GM21390 (cell line): ENCODE results near the gene INS.

Source experiments
- ATAC-seq: cut with Tn5 transposase; IDR thresholded peaks from one replicate; pipeline ENCODE4 v1.9.1; 2021; ENCODE audit not compliant: unreplicated experiment

INS gene

DNA sequence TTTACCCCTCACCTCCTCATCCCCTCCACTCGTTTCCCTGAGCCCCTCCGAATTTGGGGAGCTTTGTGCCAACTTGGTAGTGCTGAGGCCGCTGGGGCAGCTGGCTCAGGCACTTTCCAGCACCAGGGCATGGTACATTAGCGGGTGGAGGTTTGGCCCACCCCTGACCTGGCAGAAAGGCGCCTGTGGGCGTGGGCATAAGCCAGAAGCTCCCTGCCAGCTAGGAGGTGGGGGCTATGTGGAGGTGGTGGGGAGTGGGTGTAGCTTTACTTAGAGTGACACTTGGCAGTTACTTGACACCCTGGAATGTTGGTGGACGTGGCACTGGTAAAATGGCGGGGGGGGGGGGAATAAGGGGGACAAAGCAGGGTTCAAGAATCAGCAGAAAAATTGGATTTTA is 11.5 kb downstream of the INS start:
- ATAC-seq = no peak

DNA sequence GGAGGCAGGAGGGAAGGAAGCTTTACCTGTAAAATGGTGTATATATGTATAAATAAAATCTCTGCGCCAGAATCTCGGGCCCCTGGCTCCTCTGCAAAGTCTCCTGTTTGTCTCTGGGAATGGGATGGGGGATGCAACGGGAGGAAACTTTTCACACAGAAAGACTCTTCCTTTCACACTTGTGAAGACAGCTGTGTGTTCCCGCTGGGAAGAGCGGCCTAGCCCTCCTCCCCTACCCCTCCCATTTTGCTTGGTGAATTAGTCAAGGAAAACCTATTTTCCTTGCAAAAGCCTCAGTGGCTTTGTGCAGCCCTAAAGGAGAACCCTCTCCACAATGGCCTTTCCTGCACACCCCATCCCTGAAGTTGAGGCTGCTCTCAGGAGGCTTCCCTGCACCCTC is 12.4 kb downstream of the INS start:
- no peak for ATAC-seq

DNA sequence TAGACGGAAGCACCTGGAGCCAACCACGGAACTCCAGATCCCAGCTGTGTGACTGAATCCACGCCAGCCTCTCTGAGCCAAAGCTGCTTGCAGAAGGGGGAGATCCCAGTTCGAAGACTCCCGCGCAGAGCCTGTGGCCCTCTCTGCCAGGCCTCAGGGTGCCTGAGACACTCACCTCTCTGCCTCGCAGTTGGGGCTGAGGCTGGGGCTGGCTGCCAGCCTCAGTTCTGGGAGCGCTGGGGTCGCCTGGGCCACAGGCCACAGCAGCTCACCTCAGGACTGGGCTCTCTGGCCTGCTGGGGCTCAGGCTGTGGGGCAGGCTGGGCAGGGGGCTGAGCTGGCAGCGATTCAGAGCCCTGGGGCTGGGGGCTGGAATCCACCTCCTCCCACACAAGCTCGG is 13.6 kb downstream of the INS start:
- no peak for ATAC-seq

DNA sequence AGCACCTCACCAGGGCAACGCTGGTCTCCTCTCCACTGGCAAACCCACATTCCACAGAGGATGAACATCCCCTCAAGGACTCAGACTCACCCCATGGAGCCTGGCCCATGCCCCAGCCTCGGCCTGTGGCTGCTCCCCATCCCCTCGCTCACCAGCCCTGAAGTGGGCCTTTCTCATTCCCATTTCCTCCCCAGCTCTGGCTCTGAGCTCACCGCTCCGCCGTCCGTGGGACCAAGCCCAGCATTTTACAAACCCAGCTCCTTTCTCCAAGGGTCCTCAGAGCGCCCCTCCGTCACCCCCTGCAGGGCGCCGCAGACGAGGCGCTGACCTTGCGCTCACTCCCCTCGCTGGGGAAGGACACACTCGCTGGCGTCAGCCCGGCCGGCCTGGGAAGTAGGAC is 15.0 kb downstream of the INS start:
- ATAC-seq = no peak

DNA sequence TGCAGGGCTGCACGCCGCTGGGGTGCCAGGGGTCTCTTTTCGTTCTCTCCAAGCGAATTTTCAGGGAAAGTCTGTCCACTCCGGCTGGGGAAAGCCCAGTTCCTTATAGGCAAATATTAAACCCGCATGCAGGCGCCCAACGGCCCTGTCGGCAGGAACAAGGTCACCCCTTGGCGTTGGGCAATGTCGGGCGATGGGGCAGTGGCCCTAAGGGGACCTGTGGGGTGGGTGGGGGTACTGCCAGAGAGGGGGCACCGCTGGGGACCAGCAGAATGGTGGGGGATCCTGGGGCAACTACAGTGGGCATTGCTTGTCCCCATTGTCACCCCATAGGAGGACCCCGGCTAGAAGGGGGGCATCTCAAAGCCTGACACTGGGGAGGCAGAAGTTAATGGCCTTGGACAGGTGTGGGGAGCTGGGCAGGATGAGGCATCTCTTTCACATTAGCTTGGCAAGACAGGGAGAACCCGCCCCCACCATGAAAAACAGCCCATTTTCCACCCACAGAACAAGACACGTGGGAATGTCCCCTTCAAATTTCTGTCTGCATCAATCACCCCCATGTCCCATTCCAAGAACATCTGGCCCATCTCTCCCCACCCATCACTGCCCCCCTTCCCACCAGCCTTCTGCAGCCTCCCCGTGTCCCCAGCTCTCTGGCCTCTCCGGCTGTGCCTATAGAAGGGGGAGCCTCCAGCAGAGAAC is 16.3 kb downstream of the INS start:
- ATAC-seq = no peak

DNA sequence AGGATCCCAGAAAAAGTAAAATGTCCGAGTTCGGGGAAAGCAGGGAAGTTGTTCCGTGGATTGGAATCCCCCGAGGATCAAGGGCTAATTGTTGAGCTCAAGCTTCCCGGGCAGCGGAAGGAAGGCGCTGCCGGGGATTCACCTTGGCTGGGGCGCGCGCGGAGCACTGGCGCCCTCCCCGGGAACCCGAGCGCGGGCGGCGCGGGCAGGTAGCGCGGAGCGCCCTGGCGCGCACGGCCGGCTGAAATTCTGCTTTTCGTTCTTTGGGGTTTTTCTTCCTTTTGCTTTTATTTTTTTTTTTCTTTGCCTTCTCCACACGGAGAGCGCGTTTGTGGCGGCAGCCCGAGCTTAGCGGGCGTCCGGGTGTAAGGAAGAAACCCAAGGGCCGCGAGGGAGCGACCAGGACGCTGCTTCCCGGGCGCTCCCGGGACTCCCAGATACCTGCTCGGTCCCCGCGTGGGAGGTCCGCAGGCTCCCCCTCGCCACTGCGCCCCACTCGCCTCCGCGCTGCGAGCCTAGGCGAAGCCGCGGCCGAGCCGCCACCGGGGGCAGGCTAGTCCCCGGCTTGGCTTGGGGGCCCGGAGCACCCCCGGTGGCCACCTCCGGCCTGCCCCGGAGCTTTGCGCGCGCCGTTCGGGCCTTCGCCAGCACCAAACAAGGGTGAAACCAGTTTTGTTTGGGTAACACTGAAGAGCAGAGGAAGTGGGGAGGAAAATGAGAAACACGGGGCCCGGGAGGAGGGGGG is 17.0 kb downstream of the INS start:
- no peak for ATAC-seq

DNA sequence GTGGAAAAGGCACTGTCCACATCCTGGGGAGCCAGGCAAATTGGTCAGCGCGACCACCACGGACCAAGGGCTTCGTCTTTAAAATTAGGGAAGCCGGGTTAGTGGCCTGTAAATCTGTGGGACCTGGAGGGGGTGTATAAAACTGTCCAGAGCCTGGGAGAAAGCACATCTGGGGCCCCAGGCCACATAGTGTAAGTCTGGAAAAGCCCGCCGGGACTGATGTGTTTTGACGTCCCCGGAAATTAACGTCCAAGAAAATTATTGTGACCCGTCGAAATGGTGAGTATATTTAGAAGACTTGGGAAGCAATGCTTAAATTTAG is 17.6 kb downstream of the INS start:
- ATAC-seq = no peak

DNA sequence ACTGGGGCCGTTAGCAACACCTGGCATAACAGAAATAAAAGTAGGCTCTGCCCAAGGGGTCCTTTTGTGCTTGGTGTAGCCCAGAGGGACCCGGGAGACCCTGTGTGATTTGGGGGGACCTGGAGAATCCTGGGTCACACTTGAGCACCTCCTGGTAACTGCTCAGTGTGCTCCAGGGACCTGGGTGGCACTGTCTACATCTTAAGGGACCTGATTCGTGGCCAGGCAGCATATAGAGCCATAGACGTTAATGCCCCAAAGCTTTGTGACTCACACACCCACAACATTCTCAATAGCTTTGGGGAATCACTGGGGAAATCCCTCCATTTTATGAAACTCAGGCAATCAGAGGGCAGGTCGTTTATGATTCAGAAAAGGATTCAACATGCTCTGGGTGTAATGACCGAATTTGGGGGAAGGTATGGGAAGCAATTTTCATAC is 18.2 kb downstream of the INS start:
- no peak for ATAC-seq

DNA sequence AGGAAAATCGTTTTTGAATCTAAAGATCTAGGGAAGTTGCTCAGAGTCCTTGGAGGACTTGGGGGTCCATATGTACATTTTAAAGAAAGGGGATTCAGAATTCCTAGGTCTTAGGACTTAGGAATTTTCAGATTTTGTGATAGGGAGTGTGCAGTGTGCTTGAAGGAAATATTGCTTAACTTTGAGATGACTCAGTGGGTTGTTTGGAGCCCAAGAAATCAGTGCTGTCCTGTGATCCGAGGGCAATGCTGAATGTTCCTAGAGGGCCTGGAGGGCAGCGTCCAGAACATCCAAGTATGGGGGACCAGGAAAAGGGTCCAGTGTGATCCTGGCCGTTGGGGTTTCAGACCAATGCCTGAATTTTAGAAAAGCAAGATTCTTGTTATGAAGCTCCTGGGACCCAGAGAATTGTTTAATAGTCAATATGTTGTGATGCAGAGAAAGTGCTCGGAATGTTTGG is 18.7 kb downstream of the INS start:
- ATAC-seq = no peak

DNA sequence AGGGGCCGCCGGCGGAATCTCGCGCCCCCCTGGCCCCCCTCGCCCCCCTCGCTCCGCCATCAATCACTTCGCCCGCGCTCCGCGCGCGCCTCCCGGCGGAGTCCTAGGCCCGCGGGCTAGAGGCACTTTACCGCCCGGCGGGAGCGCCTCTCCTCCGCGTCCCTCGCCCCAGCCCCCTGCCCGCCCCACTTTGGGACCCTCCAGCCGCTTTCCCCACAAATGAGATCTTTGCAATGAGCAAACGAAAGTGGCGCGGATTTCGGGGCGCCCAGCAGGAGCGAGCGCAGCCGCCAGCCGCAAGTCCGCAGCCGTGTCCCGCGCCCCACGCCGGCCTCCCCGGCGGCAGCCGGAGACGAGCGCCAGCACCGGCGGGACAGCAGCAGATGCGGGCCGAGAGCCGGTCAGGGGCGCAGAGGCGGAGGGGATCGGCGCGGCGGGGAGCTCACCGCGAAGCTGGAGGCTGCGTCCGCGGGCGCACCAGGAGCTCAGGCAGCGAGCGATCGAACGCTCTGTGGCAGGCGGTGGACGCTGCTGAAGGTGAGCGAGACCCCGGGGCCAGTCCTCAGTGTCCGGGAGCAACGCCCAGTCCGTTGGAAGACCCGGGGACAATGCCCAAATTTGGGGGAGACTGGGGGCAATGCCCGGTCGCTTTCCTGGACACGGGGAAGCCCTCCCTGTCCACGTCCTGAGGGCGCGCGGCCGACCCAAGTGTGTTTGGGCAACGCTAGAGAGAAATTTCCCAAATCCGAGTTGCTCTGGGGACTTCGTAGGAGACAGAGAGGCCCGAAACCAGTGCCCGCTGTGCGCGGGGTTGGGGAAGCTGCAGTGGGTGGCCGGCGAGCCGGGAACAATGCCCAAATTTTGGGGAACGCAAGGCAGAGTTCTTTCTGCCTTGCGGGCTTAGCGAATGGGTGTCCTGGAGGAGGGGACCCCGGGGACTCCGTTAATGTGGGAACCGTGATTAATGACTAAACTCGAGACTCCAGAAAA is 20.3 kb downstream of the INS start:
- ATAC-seq = no peak

DNA sequence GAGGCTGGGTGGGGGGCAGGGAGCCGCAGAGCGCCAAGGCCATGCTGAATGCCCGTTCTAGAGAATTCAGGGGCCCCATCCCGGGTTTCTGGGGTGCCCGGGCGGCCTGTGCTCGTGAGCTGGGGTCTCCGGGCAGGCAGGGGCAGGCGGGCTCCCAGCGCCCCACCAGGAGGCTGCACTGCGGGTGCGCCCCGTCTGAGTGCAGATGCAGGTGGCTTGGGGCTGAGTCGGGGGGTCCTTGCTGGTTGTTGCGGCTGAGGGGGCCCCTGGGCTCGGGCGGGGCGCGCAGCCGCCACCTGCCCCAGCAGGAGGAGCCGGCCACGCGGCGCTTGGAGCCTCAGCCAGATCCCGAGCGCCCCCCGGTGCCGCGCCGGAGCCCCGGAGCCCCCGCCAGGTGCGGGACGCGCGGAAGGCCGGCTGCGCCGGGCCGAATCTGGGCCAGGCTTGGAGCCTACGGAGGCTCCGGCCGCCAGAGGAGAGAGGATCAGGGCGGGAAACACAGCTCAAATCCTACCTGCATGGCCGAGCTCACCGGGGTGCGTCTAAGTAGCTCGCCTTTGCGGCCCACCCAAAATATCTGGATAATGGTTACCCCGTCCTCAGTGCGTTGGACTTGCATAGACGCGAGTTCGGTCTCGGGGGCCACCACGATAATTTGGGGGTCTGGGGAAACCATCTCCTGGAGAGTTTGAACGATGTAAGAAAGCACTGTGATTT is 21.2 kb downstream of the INS start:
- no peak for ATAC-seq

DNA sequence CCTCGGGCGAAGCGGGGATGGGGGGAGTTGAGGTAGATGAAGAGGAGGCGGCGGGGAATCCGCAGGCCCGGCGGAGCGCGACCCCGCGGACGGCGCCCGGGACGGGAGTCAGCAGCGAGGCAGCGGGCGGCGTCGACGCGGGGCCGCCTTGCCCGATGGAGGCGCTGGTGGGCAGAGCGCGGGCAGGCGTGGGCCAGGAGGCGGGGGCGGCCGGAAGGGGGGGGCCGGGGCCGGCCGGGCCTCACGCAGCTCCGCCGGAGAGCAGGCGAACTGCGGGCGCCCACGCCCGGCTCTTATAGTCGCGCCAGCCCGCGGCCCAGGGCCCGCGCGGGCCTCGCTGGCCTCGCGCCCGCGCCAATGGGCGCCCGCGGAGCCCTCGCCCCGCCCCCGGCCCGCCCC is 21.9 kb downstream of the INS start, which contains the start of gene IGF2:
Gene IGF2, minus strand, starts transcription at position 267 of the 399 bp plus-strand sequence. CDS start 3,866 bp downstream, outside the sequence.
- ATAC-seq = no peak

DNA sequence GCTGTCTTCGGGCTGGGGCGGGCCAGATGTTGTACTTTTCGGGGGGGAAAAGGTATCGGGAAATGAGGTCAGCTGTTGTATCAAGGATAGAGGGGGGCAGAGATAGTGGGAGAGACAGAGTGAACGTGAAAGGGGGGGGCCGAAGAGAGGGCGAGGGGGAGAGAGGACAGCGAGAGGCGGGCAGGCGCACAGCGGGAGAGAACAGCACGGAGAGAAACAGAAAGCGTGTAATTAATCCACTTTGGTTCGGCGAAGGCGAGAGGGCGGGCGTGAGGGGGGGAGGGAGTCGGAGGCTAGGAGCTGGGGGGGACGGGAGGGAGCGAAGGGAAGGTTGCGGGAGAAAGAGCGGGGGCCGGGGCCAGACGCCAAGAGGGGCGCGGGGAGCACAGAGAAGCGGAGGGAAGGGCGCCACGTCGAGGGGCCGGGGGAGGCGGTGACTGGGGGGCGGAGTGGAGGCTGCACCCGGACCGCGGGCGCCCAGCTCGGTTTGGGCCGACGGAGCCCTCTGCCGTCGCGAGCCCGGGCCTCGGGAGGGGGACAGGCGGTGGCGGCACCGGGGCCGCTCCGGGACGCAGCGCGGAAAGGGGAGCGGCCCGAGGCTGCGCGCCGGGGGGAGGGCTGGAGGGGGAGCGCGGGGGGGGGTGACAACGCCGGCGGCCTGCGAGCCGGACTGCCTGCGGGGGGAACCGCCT is 22.4 kb downstream of the INS start:
- ATAC-seq = no peak

DNA sequence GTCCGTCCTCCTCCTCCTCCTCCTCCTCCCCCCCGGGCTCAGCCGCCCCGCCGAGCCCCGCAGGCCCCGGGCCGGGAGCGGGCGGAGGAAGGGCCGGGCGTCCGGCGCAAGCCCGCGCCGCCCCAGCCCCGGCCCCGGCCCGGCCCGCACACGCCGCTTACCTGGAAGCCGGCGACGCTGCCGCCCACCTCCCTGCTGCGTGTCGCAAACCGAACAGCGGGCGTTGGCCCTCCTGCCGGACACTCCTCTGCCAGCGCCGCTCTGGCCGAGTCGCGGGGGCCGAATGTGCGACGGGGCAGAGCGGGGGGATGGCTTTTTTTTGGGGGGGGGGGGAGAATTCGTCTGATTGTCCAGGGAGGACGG is 23.0 kb downstream of the INS start:
- no peak for ATAC-seq

DNA sequence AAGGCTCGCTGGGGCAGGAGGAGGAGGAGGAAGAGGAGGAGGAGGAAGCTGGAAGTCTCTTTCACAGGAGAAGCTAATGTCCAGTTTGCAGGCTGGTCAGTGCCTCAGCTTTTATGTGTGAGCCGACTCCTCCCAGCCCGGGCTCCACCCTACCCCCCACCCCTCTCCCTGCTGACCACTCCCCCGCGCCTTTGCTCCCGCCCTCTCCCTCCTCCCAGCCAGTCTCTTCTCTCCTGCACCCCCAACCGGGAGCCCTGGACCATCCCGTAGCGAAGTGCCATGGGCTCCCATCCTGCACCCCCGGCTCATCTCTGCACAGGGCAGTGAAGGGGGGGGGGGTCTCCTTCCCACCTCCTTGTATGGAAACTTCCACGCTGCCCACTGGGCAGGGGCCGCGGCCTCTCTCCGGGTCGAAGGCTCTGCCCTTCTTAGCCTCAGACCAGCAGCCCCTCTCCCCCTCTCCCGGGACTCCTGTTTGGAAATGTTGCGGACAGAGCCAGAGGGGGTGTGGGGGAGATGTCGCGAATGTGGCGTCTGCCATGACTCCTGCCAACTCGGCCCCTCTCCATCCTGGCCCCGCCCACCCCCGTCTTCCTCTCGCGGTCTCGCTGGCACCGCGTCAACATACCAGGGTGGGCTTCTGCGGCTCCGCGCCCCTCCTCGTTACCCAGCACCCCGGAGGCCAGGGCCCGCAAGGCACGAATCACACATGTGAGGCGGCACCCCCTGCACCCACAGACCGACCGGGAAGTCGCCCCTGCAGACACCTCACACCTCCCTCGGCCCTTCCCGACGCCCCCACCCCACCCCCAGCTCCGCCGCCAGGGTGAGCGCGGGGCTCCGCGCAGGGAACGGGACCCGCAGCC is 23.6 kb downstream of the INS start:
- no peak for ATAC-seq

DNA sequence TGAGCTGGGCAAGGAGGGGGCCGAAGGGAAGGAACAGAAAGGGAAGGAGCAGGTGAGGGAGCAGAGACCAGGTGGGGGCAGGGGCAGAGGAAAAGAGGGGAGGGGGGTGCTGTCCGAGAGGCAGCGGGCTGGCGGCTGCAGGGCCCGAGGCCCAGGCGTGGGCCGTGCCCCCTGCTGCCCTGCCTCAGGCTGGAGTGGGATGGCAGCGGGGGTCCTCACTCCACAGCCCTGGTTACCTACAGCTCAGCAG is 24.1 kb downstream of the INS start:
- no peak for ATAC-seq

DNA sequence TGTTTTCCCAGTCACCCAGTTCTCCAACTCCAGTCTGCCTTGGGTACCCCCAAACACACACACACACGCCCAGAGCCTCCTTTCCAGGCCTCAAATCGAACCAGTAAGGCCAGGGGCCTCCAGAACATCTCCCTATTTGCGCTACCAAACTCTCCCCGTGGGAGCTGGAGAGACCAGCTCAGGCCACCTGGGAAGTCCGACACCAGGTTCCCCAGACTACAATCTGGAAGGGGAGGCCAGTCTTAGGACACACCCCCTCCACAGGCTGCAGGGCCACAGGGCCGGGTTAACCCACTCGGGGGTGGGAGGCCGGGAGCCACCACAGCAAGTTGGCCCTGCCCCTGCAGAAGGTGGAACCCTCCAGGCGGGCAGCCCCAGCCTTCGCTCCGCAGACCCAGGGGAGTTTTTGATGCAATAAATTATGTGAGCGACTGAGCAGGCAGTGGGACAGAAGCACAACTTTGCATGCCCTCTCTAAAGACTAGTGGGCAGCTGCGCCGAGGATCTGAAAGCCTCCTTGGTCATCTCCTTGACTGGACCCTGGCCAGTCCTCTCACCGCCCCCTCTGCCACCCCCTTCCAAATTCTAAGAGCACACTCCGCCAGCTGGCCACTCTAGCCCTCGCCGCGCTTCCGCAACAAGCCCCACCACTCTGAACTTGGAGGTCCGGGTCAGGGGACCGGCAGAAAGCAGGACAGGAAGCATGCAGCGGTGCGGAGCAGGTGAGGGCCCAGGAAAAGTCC is 24.6 kb downstream of the INS start:
- ATAC-seq = no peak

DNA sequence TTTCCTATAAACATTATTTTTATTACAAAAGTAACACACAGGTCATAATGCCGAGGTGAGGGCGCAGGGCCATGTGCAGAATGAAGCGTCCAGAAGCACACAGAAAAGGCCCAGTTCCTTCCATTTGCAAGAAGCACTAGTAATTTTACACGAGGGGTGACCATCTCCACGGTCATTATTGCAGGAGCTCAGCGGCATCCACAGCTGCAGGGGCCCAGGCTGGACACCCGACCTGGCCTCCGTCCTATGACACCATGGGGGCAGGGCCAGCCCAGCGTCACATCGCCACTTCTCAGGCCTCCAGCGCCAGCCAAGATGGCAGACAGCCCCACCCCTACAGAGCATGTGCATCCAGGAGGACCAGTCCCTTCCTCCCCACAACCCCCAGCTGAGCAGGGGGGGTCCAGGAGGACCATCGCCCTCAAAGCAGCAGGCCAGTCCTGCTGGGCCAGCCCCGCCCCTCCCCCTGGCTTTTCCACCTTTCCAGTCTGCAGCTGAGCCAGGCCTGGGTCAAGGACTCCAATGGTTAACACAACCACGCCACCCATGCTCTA is 25.3 kb downstream of the INS start:
- ATAC-seq = no peak
